ENCODE data around the gene ORMDL3.
A peak's percentile ranks its signal among the peaks of the same experiment; 100 is the strongest.
"Not testable (repeated sequence)": the region's sequence is repeated elsewhere in the genome, so short reads cannot be mapped to it uniquely, and the experiment has no call there.

The ORMDL3 gene

GRCh38 chr17:39923836-39924690, 3.3 kb downstream of the ORMDL3 start:
- no peak for DNase-seq

GRCh38 chr17:39923230-39923629, 4.2 kb downstream of the ORMDL3 start:
- DNase-seq, result no peak

GRCh38 chr17:39922006-39922405, 5.4 kb downstream of the ORMDL3 start:
- no peak for DNase-seq

GRCh38 chr17:39921323-39921722, 6.1 kb downstream of the ORMDL3 start:
- DNase-seq, result peak; percentile 11

- DNase-seq, result peak; percentile 30
Observed at GRCh38 chr17:39920218-39921210, 6.9 kb downstream of the ORMDL3 start.

- no peak for DNase-seq
Observed at GRCh38 chr17:39919087-39919683, 8.2 kb downstream of the ORMDL3 start.

- DNase-seq, result no peak
Observed at GRCh38 chr17:39916918-39917317, 10.5 kb downstream of the ORMDL3 start.

GRCh38 chr17:39915559-39915958, 11.8 kb downstream of the ORMDL3 start:
- no peak for DNase-seq

GRCh38 chr17:39913989-39914388, 13.4 kb downstream of the ORMDL3 start:
- no peak for DNase-seq

- DNase-seq, result no peak
Observed at GRCh38 chr17:39908789-39909352, 18.5 kb downstream of the ORMDL3 start.

GRCh38 chr17:39904990-39905288, 22.5 kb downstream of the ORMDL3 start:
- DNase-seq, result no peak

- DNase-seq, result no peak
Observed at GRCh38 chr17:39903158-39903884, 24.1 kb downstream of the ORMDL3 start.

GRCh38 chr17:39902027-39902426, 25.4 kb downstream of the ORMDL3 start:
- DNase-seq, result not testable (repeated sequence)

GRCh38 chr17:39899215-39899614, 28.2 kb downstream of the ORMDL3 start:
- no peak for DNase-seq

- DNase-seq, result no peak
Observed at GRCh38 chr17:39898088-39898487, 29.3 kb downstream of the ORMDL3 start.

- no peak for DNase-seq
Observed at GRCh38 chr17:39894681-39895376, 32.6 kb downstream of the ORMDL3 start.

GRCh38 chr17:39889200-39889599, 38.2 kb downstream of the ORMDL3 start:
- DNase-seq, result no peak

GRCh38 chr17:39887078-39887477, 40.3 kb downstream of the ORMDL3 start:
- DNase-seq, result no peak

- not testable (repeated sequence) for DNase-seq
Observed at GRCh38 chr17:39886102-39886501, 41.3 kb downstream of the ORMDL3 start.

- DNase-seq, result no peak
Observed at GRCh38 chr17:39872751-39873150, 54.6 kb downstream of the ORMDL3 start.

GRCh38 chr17:39871801-39872200, 55.6 kb downstream of the ORMDL3 start:
- no peak for DNase-seq
